ENCODE measurements around the gene DCST2. TPM values are rescaled to one million over a fixed set of nuclear protein-coding genes. Genes with fewer than 3 reads are reported as not detected.

Gene DCST2
- total and polyA plus RNA-seq, 11 donors, result 0.14 to 0.65 (median 0.35) TPM; not detected in 1

GRCh38 chr1:154974102-154974807 lies 59.3 kb downstream of the DCST2 start, which contains the start of gene CKS1B:
TSS of gene CKS1B (plus strand) at chr1:154974681. CDS start at chr1:154974746, 65 bp downstream.
- Histone ChIP-seq H3K27me3 (no peaks in the 10 kb centered on the region), H3K4me3 (peak within 1 kb of the TSS; percentile 51 to 84 (median 74)), H3K9me3 (no peaks in the 10 kb centered on the region), H3K27ac (peak within 1 kb of the TSS; percentile 92 to 99 (median 99)), H3K36me3 (peaks cover 0 to 13% (median 5%) of the 10 kb centered on the region in 9 donors), H3K4me1 (peaks cover 22 to 61% (median 50%) of the 10 kb centered on the region in 12 donors)
- TF ChIP-seq POLR2A (IDR thresholded peaks at IDR 0.05) (peak in 1 of 2 donors; percentile 51), CTCF (IDR thresholded peaks at IDR 0.05) (no peak)
- ATAC-seq (peak; percentile 86 to 93 (median 88)), DNase-seq (peak; percentile 95 to 99 (median 98))
- WGBS, 4 donors, result 0 to 1% (median 0%) methylated on average over 46 to 47 of the region's 47 CpGs
- intact Hi-C loops (cut with DNase I), result loop anchor here in 4 of 10 donors (1.0 to 5.0 kb wide), 6 partner anchors 9 to 78 kb away; partner anchors contain the start of genes ZBTB7B (in 2 of the 4), ADAM15 (in 1 of the 4), FLAD1 (in 1 of the 4) and PMVK (in 1 of the 4)

GRCh38 chr1:154973344-154974101 lies 60.1 kb downstream of the DCST2 start:
- DNase-seq (peak; percentile 95 to 97 (median 96)), ATAC-seq (peak; percentile 34 to 58 (median 49))
- H3K9me3 ChIP-seq, result no peaks in the 10 kb centered on the region
- TF ChIP-seq POLR2A (IDR thresholded peaks at IDR 0.05) (peak in 1 of 2 donors; percentile 52), CTCF (IDR thresholded peaks at IDR 0.05) (peak in 6 of 12 donors; percentile 11 to 51 (median 28))
- no peaks in the 10 kb centered on the region for H3K27me3 ChIP-seq
- WGBS, 4 donors, result 3 to 7% (median 4%) methylated on average over 37 of the region's 37 CpGs
- peak overlapping the region; percentile 92 to 99 (median 99) for H3K27ac ChIP-seq
- intact Hi-C loops (cut with DNase I), result loop anchor here in 4 of 10 donors (1.0 to 5.0 kb wide), 6 partner anchors 10 to 79 kb away; partner anchors contain the start of genes ZBTB7B (in 2 of the 4), ADAM15 (in 1 of the 4), FLAD1 (in 1 of the 4) and PMVK (in 1 of the 4)
- H3K4me1 ChIP-seq, result peaks cover 22 to 66% (median 51%) of the 10 kb centered on the region in 12 donors
- peak overlapping the region; percentile 51 to 84 (median 74) for H3K4me3 ChIP-seq
- H3K36me3 ChIP-seq, result peaks cover 0 to 16% (median 5%) of the 10 kb centered on the region in 9 donors

- WGBS, 4 donors, result 12 to 22% (median 19%) methylated on average over 18 of the region's 18 CpGs
- peak overlapping the region; percentile 51 to 84 (median 74) for H3K4me3 ChIP-seq
- no peaks in the 10 kb centered on the region for H3K9me3 ChIP-seq
- intact Hi-C loops (cut with DNase I), result loop anchor here in 3 of 10 donors (5.0 kb wide), 3 partner anchors 35 to 80 kb away; partner anchors contain the start of genes ADAM15 (in 1 of the 3) and PMVK (in 1 of the 3)
- H3K27ac ChIP-seq, result peak overlapping the region; percentile 92 to 99 (median 99)
- H3K4me1 ChIP-seq, result peaks cover 22 to 72% (median 55%) of the 10 kb centered on the region in 12 donors
- DNase-seq, result peak in 3 of 5 donors; percentile 66 to 81 (median 69)
- TF ChIP-seq POLR2A (IDR thresholded peaks at IDR 0.05), result peak in 1 of 2 donors; percentile 40
- TF ChIP-seq CTCF (IDR thresholded peaks at IDR 0.05), result no peak
- H3K36me3 ChIP-seq, result peaks cover 0 to 20% (median 7%) of the 10 kb centered on the region in 9 donors
- H3K27me3 ChIP-seq, result no peaks in the 10 kb centered on the region
- ATAC-seq, result no peak
These were observed 60.9 kb downstream of the DCST2 start for GRCh38 chr1:154972517-154973343.

All from heart left ventricle (tissue), 16 donors.